ENCODE data around the gene RILPL1. TPM values are rescaled to one million over a fixed set of nuclear protein-coding genes. Genes with fewer than 3 reads are reported as not detected.
"Not testable (repeated sequence)": the region's sequence is repeated elsewhere in the genome, so short reads cannot be mapped to it uniquely, and the experiment has no call there.

RILPL1 gene
- polyA plus RNA-seq, 1 experiment, result 22.3 TPM

- Histone ChIP-seq H3K36me3 (ENCODE audit: control insufficient read depth, insufficient read depth, low read length) (no peaks in the 10 kb centered on the region), H3K27me3 (ENCODE audit: control insufficient read depth, insufficient read depth, low read length) (peaks cover 3% of the 10 kb centered on the region; the same call in 1 of the 2 replicates), H3K4me3 (ENCODE audit: low read depth, low read length) (no peak overlapping the region)
- DNase-seq (ENCODE audit: low read depth), result no peak
- ChIA-PET POLR2A (no interaction called here), CTCF (no interaction called here)
- TF ChIP-seq CTCF (IDR thresholded peaks at IDR 0.05; ENCODE audit: insufficient read depth, low read depth, low read length), result no peak
Observed at GRCh38 chr12:123550700-123551099, 17.2 kb upstream of the RILPL1 start.

- CTCF ChIA-PET, result interaction anchor here (0.5 to 1.4 kb wide), 2 partner anchors 34 kb away, joined by 3 to 4 read pairs; no protein-coding TSS in a partner anchor
Observed at GRCh38 chr12:123548107-123548506, 14.6 kb upstream of the RILPL1 start.

GRCh38 chr12:123546281-123546680 is 12.8 kb upstream of the RILPL1 start:
- no peak overlapping the region for H3K4me3 ChIP-seq (ENCODE audit: low read depth, low read length)

More at GRCh38 chr12:123548107-123548506, 14.6 kb upstream of the RILPL1 start:
- H3K27me3 ChIP-seq (ENCODE audit: control insufficient read depth, insufficient read depth, low read length), result peaks cover 3% of the 10 kb centered on the region; the same call in 1 of the 2 replicates
- POLR2A ChIA-PET, result no interaction called here
- no peaks in the 10 kb centered on the region for H3K36me3 ChIP-seq (ENCODE audit: control insufficient read depth, insufficient read depth, low read length)
- DNase-seq (ENCODE audit: low read depth), result no peak
- no peak for TF ChIP-seq CTCF (IDR thresholded peaks at IDR 0.05; ENCODE audit: insufficient read depth, low read depth, low read length)
- H3K4me3 ChIP-seq (ENCODE audit: low read depth, low read length), result no peak overlapping the region

GRCh38 chr12:123543541-123543940 is 10.0 kb upstream of the RILPL1 start:
- no peak for TF ChIP-seq CTCF (IDR thresholded peaks at IDR 0.05; ENCODE audit: insufficient read depth, low read depth, low read length)
- no peak overlapping the region for H3K4me3 ChIP-seq (ENCODE audit: low read depth, low read length)
- DNase-seq (ENCODE audit: low read depth), result no peak
- POLR2A ChIA-PET, result no interaction called here
- 0 out of 2 replicates have a peak, but pooled peaks cover 1% of the 10 kb centered on the region for H3K27me3 ChIP-seq (ENCODE audit: control insufficient read depth, insufficient read depth, low read length)
- CTCF ChIA-PET, result no interaction called here
- H3K36me3 ChIP-seq (ENCODE audit: control insufficient read depth, insufficient read depth, low read length), result no peaks in the 10 kb centered on the region

More at GRCh38 chr12:123546281-123546680, 12.8 kb upstream of the RILPL1 start:
- POLR2A ChIA-PET, result no interaction called here
- no peak for DNase-seq (ENCODE audit: low read depth)
- CTCF ChIA-PET, result no interaction called here
- TF ChIP-seq CTCF (IDR thresholded peaks at IDR 0.05; ENCODE audit: insufficient read depth, low read depth, low read length), result no peak
- Histone ChIP-seq H3K36me3 (ENCODE audit: control insufficient read depth, insufficient read depth, low read length) (no peaks in the 10 kb centered on the region), H3K27me3 (ENCODE audit: control insufficient read depth, insufficient read depth, low read length) (peaks cover 3% of the 10 kb centered on the region; the same call in 1 of the 2 replicates)

GRCh38 chr12:123540899-123541662 is 7.6 kb upstream of the RILPL1 start:
- Histone ChIP-seq H3K4me3 (ENCODE audit: low read depth, low read length) (no peak overlapping the region), H3K27me3 (ENCODE audit: control insufficient read depth, insufficient read depth, low read length) (0 out of 2 replicates have a peak, but pooled peaks cover 1% of the 10 kb centered on the region), H3K36me3 (ENCODE audit: control insufficient read depth, insufficient read depth, low read length) (no peaks in the 10 kb centered on the region)
- CTCF ChIA-PET, result interaction anchor here (0.6 to 1.8 kb wide), 3 partner anchors 16 to 144 kb away, joined by 3 to 5 read pairs (median 4); no protein-coding TSS in a partner anchor
- POLR2A ChIA-PET, result no interaction called here
- no peak for DNase-seq (ENCODE audit: low read depth)
- no peak for TF ChIP-seq CTCF (IDR thresholded peaks at IDR 0.05; ENCODE audit: insufficient read depth, low read depth, low read length)

GRCh38 chr12:123535952-123536351 is 2.4 kb upstream of the RILPL1 start:
- H3K4me3 ChIP-seq (ENCODE audit: low read depth, low read length); H3K36me3 ChIP-seq (ENCODE audit: control insufficient read depth, insufficient read depth, low read length); H3K27me3 ChIP-seq (ENCODE audit: control insufficient read depth, insufficient read depth, low read length); POLR2A ChIA-PET; DNase-seq (ENCODE audit: low read depth): not testable (repeated sequence)
- CTCF ChIA-PET, result interaction anchor here (0.7 to 1.2 kb wide), 2 partner anchors 28 to 928 kb away, joined by 4 to 7 read pairs; no protein-coding TSS in a partner anchor

Data from BJ (cell line).